Astrocyte (in vitro differentiated cells and primary cell): ENCODE data around the gene PARVB. TPM values are rescaled to one million over a fixed set of nuclear protein-coding genes. Genes with fewer than 3 reads are reported as not detected.

Experiments used
- DNase-seq: peaks from one replicate; pipeline ENCODE4 v3.0.0-alpha.2; 2010; ENCODE audit warnings: low read depth
- FAIRE-seq: peaks from 2 replicates; lab custom pipeline; 2011; peaks lifted over from hg19 to GRCh38; lab: Jason Lieb, UNC
- H2AFZ ChIP-seq: 2 replicates; pipeline ENCODE4 v1.6.0; 2012; ENCODE audit warnings: low read depth, low read length, inconsistent platforms
- H3K27ac ChIP-seq: 2 replicates; pipeline ENCODE4 v1.5.1; 2011; ENCODE audit warnings: low read depth, low read length, inconsistent platforms
- H3K27me3 ChIP-seq: 2 replicates; pipeline ENCODE4 v1.6.0; 2011; ENCODE audit warnings: low read length, inconsistent platforms; ENCODE audit not compliant: insufficient read depth
- H3K36me3 ChIP-seq: 2 replicates; pipeline ENCODE4 v1.5.1; 2011; ENCODE audit warnings: low read length, inconsistent platforms; ENCODE audit not compliant: insufficient read depth
- H3K4me1 ChIP-seq: 2 replicates; pipeline ENCODE4 v1.5.1; 2011; ENCODE audit warnings: low read length, inconsistent platforms; ENCODE audit not compliant: insufficient read depth
- H3K4me2 ChIP-seq: 2 replicates; pipeline ENCODE4 v1.6.0; 2012; ENCODE audit warnings: low read length, inconsistent platforms
- H3K4me3 ChIP-seq: 2 replicates; pipeline ENCODE4 v1.5.1; 2011; ENCODE audit warnings: low read depth, mild to moderate bottlenecking, low read length, inconsistent platforms; ENCODE audit not compliant: insufficient read depth
- H3K79me2 ChIP-seq: 2 replicates; pipeline ENCODE4 v1.6.0; 2012; ENCODE audit warnings: mild to moderate bottlenecking, low read length, inconsistent platforms; ENCODE audit not compliant: insufficient read depth
- H3K9ac ChIP-seq: 2 replicates; pipeline ENCODE4 v1.6.0; 2012; ENCODE audit warnings: mild to moderate bottlenecking, low read length, inconsistent platforms
- H3K9me3 ChIP-seq: 2 replicates; pipeline ENCODE4 v1.5.1; 2012; ENCODE audit warnings: low read depth, mild to moderate bottlenecking, low read length, inconsistent platforms; ENCODE audit not compliant: insufficient read depth
- H4K20me1 ChIP-seq: 2 replicates; pipeline ENCODE4 v1.6.0; 2012; ENCODE audit warnings: low read length, inconsistent platforms; ENCODE audit not compliant: insufficient read depth
- H3K27ac Mint-ChIP-seq: one replicate; pipeline ENCODE4 v1.8.0; 2021; ENCODE audit warnings: mild to moderate bottlenecking, mixed read lengths; ENCODE audit not compliant: unreplicated experiment
- H3K27me3 Mint-ChIP-seq: one replicate; pipeline ENCODE4 v1.8.0; 2021; ENCODE audit warnings: low read depth, mixed read lengths; ENCODE audit not compliant: unreplicated experiment
- H3K36me3 Mint-ChIP-seq: one replicate; pipeline ENCODE4 v1.8.0; 2021; ENCODE audit warnings: low read depth, mixed read lengths; ENCODE audit not compliant: unreplicated experiment
- H3K4me1 Mint-ChIP-seq: one replicate; pipeline ENCODE4 v1.8.0; 2021; ENCODE audit warnings: low read depth, mixed read lengths; ENCODE audit not compliant: unreplicated experiment
- H3K4me3 Mint-ChIP-seq: one replicate; pipeline ENCODE4 v1.8.0; 2021; ENCODE audit warnings: mild to moderate bottlenecking, moderate library complexity, mixed read lengths; ENCODE audit not compliant: unreplicated experiment
- H3K9me3 Mint-ChIP-seq: one replicate; pipeline ENCODE4 v1.8.0; 2021; ENCODE audit warnings: mild to moderate bottlenecking, mixed read lengths; ENCODE audit not compliant: unreplicated experiment
- CTCF ChIP-seq: IDR thresholded peaks from 2 replicates; pipeline ENCODE4 v1.5.1; 2011; ENCODE audit warnings: low read depth, mild to moderate bottlenecking, inconsistent platforms, low read length, moderate library complexity; ENCODE audit not compliant: insufficient read depth
- EZH2 ChIP-seq: IDR thresholded peaks from 2 replicates; pipeline ENCODE4 v1.6.1; 2012; ENCODE audit warnings: mild to moderate bottlenecking, low read length, inconsistent platforms; ENCODE audit not compliant: insufficient read depth
- total RNA-seq: library from RNA; stranded (reverse); gene quantifications from 2 replicates; pipeline ENCODE4 v1.2.1, GENCODE V29; 2021

Gene PARVB
- total RNA-seq, 1 donor from 2014 or later = 22.0 TPM

GRCh38 chr22:44158816-44159215 lies 134.7 kb downstream of the PARVB start:
- Histone ChIP-seq H2AFZ (no peak overlapping the region), H3K79me2 (no peaks in the 10 kb centered on the region), H3K9me3 (no peaks in the 10 kb centered on the region), H4K20me1 (peaks cover 13% of the 10 kb centered on the region), H3K4me2 (no peak overlapping the region), H3K36me3 (no peaks in the 10 kb centered on the region), H3K27me3 (no peaks in the 10 kb centered on the region), H3K4me3 (no peak overlapping the region), H3K27ac (no peak overlapping the region), H3K9ac (no peak overlapping the region), H3K4me1 (no peaks in the 10 kb centered on the region)
- Mint-ChIP-seq H3K36me3 (peaks cover 7% of the 10 kb centered on the region), H3K4me3 (no peak overlapping the region), H3K27ac (no peak overlapping the region), H3K9me3 (peaks cover 2% of the 10 kb centered on the region), H3K27me3 (peaks cover 9% of the 10 kb centered on the region), H3K4me1 (peaks cover 3% of the 10 kb centered on the region)
- FAIRE-seq (no peak), DNase-seq (no peak)
- no peak for TF ChIP-seq CTCF
- TF ChIP-seq EZH2 = no peak

GRCh38 chr22:44159221-44159620 lies 135.1 kb downstream of the PARVB start:
- Mint-ChIP-seq H3K4me3 (no peak overlapping the region), H3K4me1 (peaks cover 3% of the 10 kb centered on the region), H3K27ac (no peak overlapping the region), H3K27me3 (peaks cover 9% of the 10 kb centered on the region), H3K36me3 (peaks cover 7% of the 10 kb centered on the region), H3K9me3 (peaks cover 2% of the 10 kb centered on the region)
- H3K9me3 ChIP-seq = no peaks in the 10 kb centered on the region
- H3K4me3 ChIP-seq = no peak overlapping the region
- H3K36me3 ChIP-seq = no peaks in the 10 kb centered on the region
- no peak overlapping the region for H3K27ac ChIP-seq
- H3K9ac ChIP-seq = no peak overlapping the region
- no peak overlapping the region for H3K4me2 ChIP-seq
- H2AFZ ChIP-seq = no peak overlapping the region
- no peak for FAIRE-seq
- H3K4me1 ChIP-seq = no peaks in the 10 kb centered on the region
- peaks cover 12% of the 10 kb centered on the region for H4K20me1 ChIP-seq
- no peaks in the 10 kb centered on the region for H3K27me3 ChIP-seq
- no peaks in the 10 kb centered on the region for H3K79me2 ChIP-seq
- peak; percentile 25 for DNase-seq
- TF ChIP-seq CTCF (no peak), EZH2 (no peak)

GRCh38 chr22:44159811-44160210 lies 135.7 kb downstream of the PARVB start:
- Histone ChIP-seq H3K79me2 (no peaks in the 10 kb centered on the region), H3K27me3 (no peaks in the 10 kb centered on the region), H3K4me2 (no peak overlapping the region), H3K4me1 (no peaks in the 10 kb centered on the region), H4K20me1 (peaks cover 7% of the 10 kb centered on the region), H3K9me3 (no peaks in the 10 kb centered on the region), H2AFZ (no peak overlapping the region), H3K36me3 (no peaks in the 10 kb centered on the region), H3K27ac (no peak overlapping the region), H3K9ac (no peak overlapping the region), H3K4me3 (no peak overlapping the region)
- FAIRE-seq = no peak
- peaks cover 10% of the 10 kb centered on the region for H3K36me3 Mint-ChIP-seq
- peaks cover 2% of the 10 kb centered on the region for H3K9me3 Mint-ChIP-seq
- H3K4me3 Mint-ChIP-seq = no peak overlapping the region
- DNase-seq = no peak
- H3K27me3 Mint-ChIP-seq = peaks cover 11% of the 10 kb centered on the region
- TF ChIP-seq EZH2 (no peak), CTCF (no peak)
- H3K4me1 Mint-ChIP-seq = peaks cover 3% of the 10 kb centered on the region
- no peak overlapping the region for H3K27ac Mint-ChIP-seq
